HG02623 (cell line): Measurements from ENCODE around the gene B3GALNT2.
"Not testable (repeated sequence)": the region's sequence is repeated elsewhere in the genome, so short reads cannot be mapped to it uniquely, and the experiment has no call there.

Experiments
- ATAC-seq: cut with Tn5 transposase; IDR thresholded peaks from one replicate; pipeline ENCODE4 v1.9.1; 2021; ENCODE audit warnings: moderate library complexity; ENCODE audit not compliant: unreplicated experiment

The B3GALNT2 gene

DNA sequence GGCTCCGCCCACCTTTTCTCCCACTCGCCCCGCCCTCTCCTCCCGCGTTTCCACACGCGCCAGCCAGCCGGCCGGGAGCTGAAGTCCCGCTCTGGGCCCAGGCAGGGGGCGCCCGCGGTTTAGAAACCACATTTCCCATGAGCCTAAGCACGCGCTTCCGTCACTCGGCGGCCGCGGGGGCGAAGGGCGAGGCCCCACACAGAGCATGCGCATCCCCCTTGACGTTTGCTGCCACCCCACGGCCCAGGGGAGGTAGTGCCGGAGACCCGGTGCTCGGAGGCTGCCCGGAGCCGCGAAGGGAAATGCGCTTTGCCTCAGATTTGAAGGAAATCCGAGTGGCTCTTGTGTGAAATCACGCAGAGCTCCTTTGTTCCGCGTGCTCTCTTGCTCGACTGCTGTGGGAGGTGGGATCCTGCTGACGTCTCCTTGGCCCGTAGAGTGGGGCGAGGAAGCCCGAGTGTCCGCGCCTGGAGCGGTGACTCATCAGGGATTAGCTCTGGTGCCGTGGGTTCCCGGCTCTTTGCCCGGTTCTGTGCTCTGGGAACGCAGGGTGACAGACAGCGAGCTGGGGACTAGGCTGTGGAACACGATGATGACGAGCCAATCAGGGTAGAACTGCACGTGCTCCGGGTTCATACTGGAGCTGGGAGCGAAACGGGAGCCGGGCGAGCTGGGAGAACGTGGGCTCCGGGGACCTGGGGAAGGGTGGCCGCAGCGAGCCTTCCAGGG lies 406 bp upstream of the B3GALNT2 start:
- peak; percentile 74 for ATAC-seq

DNA sequence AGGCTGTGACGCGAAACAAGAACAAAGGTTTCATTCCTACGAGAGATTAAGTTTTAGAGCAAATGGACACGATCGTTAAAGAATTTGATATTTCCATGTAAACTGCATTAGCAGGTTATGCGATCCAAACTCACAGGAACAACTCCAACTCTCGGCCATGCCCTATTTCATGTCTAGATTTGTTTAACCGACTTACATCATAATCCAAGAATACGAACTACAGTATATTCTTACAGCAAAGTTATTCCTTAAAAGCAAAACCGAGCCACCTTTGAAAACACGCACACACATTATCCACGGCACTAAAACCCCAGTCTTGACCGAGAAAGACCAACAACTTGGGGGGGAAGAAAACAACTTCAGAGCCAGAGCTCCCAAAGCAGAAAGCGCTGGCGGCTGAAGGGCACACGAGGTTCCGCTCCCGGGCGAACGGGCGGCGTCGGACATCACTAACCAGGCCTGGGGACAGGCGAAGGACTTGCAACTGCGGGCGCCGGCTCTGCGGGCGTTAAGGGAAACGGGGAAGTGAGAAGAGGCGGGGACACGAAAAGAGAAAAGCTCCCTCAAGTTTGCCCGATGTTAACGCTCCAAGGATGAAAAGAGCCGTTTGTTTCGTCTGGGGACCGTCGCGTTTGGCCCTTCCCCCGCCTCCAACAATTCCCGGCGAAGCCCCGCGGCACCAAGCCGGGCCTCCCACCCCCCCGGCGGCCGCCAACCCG lies 690 bp downstream of the B3GALNT2 start:
- no peak for ATAC-seq

DNA sequence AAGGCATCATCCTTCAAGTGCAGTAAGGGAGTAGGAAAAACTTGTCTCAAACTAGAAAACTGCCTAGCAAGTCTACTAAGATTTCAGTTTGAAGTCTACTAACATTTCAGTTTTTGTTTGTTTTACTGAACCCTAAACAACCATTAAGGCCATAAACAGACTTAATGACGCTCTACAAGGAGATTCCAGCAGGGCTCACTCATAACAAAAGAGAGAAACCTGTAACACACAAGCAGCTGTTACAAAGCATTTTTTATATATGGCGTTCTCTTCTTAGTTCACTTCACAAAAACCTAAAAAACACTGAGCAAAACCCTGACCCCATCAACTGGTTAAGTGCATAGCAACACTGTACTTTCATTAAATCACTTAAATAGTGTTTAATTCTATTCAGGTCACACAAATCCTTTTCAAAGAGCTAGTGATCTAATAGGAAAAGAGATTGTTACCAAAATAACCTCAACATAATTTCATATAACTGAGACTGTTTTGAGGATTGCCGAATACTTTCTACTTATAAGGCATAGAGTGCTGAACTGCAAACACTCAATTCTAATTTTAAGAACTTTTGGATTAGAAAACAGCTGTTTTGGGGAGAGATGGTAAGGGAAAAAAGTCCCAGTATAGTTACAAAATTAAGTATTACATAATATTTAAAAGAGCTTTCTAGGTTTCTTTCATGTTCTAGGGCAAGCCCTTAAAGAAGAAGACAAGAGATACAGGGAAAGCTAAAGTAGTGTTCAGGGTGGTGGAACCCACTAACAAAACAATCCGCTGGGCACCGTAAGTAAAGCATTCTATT lies 1.4 kb downstream of the B3GALNT2 start:
- no peak for ATAC-seq

DNA sequence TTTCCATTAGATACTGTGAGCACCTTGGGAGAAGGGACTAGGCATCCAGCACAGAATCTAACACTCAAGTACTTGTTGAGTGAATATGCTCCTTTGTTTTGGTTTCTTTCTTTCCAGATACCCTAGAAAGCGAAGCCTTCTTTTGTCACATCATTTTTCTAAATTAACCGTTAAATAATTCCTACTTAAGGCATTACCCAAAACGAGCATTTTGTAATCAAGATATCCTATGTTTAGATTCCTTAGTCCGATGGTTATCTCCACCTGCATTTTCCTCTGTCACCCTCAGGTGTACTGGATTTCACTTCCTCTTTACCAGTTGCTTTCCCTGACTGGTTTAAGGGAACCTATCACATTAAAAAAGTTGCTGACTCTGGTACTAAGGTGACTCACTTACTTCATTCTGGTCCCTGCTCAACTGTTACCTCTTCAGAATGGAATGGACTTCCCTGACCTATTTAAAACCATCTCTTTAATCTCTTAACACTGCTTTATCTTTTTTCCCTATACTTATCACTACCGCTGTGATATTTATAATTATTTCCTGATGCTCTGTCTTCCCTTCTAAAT lies 3.2 kb downstream of the B3GALNT2 start:
- ATAC-seq, result no peak

DNA sequence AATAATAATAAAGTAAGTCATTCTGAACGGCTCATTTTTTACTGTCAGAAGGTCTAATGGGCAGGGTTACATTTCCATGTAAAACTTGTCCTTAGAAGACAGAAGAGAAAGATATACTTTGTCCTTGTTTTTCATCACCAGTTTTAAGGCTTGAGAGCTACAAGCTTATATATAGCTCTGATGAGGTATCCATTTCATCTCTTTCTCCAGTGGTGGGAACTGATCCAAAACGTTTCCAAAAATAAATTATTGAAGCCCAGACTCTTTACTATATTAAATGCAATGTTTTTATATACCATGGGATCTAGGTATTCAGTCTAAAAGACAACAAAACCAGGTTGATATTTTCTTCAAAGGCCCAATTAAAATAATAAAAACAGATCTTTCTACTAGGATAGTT lies 8.7 kb downstream of the B3GALNT2 start:
- no peak for ATAC-seq

DNA sequence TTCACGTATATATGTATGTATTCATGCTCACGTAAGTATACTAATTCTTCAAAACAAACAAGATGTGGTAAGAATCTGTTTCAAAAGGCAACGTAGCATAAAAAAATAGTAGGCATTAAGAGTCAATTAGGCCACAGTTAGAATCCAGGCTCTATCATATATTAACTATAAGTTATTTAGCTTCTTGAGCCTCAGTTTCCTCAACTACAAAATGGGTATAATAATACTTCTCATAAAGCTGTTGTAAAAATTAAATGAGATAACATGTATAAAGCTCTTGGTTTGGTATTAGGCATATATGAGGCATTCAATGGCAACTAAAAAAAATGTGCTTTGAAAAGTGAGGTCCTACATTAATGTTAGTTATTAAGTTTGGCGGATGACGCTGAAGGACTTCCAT lies 9.2 kb downstream of the B3GALNT2 start:
- no peak for ATAC-seq

DNA sequence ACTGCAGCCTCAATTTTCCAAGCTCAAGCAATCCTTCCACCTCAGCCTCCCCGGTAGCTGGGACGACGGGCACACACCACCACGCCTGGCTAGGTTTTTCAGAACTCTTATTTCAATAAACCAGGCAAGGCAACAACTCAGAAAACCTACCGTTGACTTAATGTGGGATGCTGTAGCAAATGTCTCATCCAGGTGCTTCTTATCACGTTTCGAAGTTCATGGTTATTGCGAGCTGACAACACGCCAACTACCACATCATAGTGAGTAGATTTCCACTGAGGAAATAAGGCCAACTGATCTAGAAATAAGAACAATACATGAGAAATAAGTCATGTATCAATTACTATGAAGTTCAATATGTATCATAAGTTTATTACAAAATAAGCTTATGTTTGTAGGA lies 9.7 kb downstream of the B3GALNT2 start:
- ATAC-seq, result no peak

DNA sequence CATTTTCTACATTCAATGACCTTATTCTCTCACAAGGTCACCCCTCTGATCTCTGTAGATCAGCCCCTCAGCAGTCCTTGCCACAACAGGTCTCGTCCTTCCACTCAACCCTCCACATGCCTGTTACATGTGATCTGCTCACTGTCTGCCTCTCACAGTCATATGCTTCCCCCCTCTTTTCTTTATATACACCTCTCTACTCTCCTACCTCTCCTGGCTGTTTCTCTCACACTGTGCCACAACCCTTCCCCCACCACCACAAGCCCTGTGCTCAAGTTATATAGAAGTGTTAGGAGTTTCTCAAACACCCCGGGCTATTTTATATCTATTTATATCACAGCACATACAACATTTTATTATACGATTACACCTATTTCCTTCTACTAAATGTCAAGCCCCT lies 12.6 kb downstream of the B3GALNT2 start:
- ATAC-seq, result no peak

DNA sequence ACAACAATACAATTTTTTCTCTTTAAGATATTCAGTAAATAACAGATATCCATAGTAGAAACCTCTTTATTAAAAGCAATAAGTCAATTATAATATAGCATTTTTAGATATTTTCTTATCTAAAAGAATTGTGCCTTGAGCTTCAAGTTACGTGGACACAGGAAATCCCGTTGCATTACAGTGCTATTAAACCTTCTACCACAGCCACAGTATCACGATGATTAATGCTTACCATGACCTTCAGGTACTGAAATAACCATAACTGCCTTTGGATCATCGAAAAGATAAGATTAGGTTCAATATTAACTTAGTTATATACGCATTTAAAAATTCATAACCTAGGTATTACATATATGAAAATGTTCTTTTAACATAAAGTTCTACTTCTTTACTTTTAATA lies 17.9 kb downstream of the B3GALNT2 start:
- ATAC-seq, result no peak

DNA sequence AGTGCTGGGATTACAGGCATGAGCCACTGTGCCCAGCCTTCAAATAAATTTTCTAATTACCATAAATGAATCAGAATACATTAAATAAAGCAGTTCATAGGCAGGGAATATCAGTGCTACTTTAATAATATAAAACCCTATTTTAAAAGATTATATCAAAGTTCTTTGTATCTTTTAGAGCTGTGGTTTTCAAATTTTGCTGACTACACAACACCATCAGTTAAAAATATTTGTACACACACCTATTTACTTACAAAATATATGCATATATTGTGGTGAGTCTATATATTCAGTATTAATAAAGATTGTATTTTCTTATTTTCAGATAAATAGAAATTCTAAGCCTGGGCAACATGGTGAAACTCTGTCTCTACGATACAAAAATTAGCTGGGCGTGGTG lies 18.7 kb downstream of the B3GALNT2 start:
- no peak for ATAC-seq

DNA sequence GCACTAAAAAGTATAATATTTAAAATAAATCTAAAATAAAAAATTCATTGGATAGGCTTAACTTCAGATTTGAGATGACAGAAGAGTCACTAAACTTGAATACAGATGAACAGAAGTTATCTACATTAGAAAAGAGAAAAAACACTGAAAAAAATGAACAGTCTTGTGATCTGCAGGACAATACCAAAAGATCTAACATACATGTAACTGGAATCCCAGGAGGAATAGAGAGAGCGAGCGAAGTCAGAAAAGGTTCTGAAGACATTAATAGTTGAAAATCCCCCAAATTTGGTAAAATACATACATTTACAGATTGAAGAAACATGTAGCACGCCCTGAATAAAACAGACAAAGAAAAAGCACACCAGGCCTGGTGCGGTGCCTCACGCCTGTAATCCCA lies 21.2 kb downstream of the B3GALNT2 start:
- no peak for ATAC-seq

DNA sequence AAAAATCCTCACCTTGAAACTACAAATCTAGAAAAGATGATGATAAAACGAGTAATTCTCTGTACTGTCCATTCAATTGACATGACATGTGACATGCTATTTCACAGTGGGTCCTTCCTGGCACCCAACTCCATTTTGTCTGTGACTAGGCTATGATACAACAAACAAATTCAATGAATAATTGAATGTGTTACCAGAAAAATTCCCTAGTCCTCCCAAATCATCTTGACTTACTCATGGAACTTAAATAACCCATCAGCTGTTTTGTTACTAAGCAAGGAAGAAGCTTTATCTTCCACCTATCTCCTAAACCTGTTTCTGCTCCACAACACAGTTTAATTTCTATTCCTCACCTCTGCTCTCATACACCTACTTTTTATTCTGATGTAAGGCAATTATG lies 30.4 kb downstream of the B3GALNT2 start:
- ATAC-seq, result no peak

DNA sequence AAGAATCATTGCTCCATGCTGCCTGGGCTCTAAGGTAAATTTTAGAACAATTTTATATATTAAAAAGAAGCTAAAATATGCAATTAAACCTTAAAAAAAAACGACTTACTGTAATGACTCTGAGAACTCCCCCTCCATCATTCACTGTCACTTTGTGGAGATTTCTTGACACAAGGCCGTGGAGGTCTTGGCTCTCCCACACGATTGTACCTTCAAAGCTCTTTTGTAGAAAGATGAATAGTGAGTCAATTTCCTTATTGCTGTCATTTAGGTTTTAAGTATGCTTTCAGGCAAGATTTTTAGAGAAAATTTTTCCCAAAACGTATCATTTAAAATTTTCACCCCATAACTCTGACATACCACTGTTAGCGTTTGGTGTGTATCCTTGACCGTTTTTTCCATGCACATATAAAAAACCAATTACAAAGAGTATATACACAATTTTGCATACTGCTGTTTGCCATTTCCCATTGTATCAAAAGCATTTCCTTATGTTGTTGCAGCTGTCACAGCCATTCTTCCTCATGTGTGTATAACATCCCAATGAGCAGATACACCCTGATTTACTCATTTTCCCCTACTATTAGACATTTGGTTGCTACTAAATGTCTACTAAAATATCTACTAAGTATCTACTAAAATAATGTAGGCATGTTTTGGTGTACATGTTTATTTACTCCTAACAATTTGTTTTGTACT lies 33.4 kb downstream of the B3GALNT2 start:
- ATAC-seq, result no peak

DNA sequence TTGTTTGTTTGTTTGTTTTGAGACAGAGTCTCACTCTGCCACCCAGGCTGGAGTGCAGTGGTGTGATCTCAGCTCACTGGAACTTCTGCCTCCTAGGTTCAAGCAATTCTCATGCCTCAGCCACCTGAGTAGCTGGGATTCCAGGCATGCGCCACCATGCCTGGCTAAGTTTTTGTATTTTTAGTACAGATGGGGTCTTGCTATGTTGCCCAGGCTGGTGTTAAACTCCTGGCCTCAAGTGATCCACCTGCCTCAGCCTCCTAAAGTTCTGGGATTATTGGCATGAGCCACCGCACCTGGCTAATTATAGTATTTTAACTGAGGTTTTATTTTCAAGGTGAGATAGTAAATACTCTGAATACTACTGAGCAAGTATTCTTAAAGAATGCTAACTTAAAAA lies 34.4 kb downstream of the B3GALNT2 start:
- ATAC-seq, result not testable (repeated sequence)

DNA sequence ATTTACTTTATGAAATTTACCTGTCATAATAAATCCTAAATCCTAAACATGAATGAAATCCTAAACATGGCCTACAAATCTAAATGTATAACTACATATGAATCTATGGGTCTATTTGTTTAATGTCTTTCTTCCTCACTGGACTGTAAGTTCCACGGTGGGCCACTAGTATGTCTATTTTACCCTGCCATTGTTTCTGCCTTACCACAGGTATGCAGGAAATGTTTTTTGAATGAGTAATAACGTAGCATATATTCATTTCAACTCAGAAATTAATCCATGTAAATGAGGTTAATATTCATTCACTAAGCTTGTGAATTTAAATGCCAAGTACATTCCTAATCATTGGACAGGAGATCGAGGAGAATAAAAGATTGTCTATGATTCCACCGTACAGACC lies 35.3 kb downstream of the B3GALNT2 start:
- no peak for ATAC-seq

DNA sequence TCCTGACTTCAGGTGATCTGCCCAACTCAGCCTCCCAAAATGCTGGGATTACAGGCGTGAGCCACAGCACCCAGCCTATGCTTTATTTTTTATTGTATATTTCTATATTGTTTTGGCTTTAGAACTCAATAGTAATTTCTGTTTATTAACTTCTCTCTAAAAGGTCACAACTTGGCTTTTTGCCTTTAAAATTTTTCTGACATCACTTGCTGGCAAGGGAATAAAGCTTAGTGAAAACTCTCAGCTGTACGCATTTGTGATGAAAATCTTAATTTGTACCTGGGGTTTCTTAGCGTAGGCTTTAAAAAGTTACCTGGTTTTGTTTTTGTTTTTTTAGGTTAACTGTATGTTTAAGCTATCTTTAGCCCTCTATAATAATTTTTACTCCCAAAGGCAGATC lies 36.2 kb downstream of the B3GALNT2 start:
- no peak for ATAC-seq

DNA sequence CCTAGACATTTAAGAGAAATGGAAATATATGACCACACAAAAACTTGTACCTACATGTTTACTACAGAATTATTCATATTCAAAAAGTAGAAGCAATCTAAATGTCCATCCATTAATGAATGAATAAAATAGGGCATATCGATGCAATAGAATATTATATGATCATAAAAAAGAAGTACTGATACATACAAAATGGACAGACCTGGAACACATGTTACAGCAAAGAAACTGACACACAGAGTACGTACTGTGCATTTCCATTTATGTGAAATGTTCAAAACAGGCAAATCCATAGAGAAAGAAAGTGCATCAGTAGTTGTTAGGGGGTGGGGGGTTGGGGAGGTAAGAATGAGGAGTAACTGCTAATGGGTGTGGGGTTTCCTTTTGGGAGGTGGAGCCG lies 39.2 kb downstream of the B3GALNT2 start:
- no peak for ATAC-seq

DNA sequence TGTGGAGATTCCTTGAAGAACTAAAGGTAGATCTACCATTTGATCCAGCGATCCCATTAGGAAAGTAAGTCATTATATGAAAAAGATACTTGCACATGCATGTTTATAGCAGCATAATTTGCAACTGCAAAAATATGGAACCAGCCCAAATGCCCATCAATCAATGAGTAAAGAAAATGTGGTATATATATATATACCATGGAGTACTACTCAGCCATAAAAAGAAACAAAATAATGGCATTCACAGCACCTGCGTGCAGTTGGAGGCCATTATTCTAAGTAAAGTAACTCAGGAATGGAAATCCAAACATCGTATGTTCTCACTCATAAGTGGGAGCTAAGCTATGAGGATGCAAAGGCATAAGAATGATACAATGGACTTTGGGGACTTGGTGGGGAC lies 41.4 kb downstream of the B3GALNT2 start:
- not testable (repeated sequence) for ATAC-seq

DNA sequence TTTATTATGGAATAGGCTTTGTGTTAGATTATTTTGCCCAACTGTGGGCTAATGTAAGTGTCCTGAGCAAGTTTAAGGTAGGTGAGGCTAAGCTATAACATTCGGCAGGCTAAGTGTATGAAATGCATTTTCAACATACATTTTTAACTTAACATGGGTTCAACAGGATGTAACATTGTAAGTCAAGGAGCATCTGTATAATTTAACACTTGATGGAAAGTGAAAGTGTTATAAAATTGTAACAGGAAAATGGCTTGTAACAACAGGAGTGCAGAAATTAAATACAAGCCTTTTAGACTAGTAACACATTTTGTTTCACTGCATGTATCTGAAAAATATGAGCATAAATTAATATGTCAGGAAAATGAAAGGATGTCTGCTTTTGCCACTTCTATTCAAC lies 42.3 kb downstream of the B3GALNT2 start:
- no peak for ATAC-seq

DNA sequence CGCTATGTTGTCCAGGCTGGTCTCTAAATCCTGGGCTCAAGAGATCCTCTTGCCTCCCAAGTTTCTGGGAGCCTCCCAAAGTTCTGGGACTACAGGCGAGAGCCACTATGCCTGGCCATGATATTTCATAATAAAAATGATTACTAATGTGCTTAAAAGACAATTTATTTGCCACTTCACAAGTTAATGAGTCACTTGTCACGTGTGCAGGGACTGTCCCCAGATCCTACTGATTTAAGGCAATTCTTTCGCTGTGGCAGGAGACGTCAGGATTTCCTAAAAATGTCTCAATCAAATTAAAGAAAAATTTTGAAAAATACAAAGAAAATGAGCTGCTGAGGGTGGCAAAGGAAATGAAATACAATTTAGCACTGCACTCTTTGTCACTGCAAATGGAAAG lies 43.5 kb downstream of the B3GALNT2 start:
- ATAC-seq, result no peak

DNA sequence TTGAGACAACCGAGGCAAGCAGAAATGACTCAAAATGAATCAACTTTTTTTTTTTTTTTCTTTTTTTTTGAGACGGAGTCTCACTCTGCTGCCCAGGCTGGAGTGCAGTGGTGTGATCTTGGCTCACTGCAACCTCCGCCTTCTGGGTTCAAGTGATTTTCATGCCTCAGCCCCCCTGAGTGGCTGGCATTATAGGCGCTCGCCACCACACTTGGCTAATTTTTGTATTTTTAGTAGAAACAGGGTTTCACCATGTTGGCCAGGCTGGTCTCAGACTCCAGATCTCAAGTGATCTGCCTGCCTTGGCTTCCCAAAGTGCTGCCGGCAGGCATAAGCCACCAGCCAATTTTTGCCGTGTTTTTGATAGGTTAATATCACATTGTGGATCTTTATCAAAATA lies 46.4 kb downstream of the B3GALNT2 start:
- ATAC-seq, result not testable (repeated sequence)
